GM21423 (cell line): ENCODE measurements around the gene SORCS2.

Source experiments
- ATAC-seq: cut with Tn5 transposase; IDR thresholded peaks from one replicate; pipeline ENCODE4 v1.9.1; 2021; ENCODE audit warnings: mild to moderate bottlenecking, moderate library complexity; ENCODE audit not compliant: unreplicated experiment

The SORCS2 gene

DNA sequence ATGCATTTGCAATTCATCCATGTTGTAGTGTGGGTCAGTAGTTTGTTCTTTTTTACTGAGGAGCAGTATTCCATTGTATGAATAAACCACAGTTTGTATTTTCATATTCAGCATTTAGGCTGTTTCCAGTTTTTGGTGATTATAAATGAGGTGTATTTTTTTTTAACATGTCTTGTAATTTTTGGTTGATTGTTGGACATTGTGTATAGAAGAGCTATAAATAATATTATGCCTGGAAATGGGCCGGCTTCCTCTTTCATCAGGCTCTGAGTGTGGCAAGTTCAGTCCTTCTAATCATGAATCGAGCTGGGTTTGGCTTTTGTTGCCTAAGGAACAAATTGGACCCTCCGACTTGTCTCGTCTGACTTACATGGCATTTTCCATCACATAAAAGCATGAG lies 126.7 kb downstream of the SORCS2 start:
- ATAC-seq: no peak

- ATAC-seq: no peak
These were observed 128.0 kb downstream of the SORCS2 start for GRCh38 chr4:7320206-7320797.

DNA sequence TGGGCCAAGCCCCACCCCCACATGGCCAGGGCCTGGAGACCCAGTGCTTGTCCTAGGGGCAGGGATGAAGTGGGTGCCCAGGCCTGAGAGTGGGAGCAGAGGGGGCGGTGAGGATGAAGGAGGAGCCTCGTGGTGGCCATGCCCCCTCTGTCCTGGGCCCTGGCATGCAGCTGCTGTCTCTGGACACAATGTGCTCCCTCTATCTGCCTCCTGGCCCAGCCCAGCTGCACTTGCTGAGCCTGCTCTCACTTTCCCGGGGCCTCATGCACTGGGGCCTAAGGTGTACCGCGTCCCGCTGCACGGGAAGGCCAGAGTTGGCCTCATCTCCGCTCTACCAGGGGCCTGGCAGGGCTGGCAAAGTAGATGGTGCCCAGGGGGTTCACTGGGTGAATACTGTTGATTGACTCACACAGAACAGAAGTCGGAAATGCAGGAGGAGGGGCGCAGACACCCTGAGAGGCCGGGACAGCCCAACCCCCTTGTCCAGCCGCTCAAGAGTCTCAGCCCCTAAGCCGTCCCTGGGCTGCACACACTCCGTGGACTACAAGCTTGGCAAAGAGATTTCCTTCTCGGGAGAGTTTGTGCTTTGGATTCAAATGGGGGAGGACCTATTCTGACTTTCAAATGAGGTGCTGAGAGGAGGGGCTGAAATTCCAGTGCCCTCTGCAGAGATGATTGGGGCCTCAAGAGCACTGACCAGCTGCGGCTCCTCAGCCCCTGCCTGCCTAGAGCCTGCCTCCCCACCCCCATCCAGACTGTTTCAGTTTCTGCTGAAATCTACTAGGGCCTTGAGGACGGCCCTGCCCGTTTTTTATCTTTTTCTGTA lies 130.0 kb downstream of the SORCS2 start:
- ATAC-seq: no peak

DNA sequence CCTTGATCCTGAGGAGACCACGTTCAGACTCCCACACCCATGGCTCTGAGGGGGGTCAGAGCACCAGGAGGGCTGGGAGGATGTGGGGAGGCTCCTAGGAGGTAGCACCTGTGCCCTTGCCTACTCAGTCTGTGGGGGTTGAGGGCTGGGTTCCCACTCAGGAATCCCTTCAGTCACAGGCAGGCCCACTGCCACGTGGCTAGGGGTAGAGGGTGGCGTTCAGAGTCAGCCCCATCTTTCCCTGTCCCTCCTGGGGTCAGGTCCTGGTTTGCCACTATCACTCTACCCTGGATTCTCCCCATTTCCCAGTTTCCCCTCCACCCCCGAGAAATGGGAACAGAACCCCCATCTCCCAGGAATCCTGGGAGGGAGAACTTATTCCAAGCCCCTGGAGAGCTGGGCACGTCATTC lies 131.1 kb downstream of the SORCS2 start:
- no peak for ATAC-seq

GRCh38 chr4:7323872-7324650 lies 131.7 kb downstream of the SORCS2 start:
- no peak for ATAC-seq

DNA sequence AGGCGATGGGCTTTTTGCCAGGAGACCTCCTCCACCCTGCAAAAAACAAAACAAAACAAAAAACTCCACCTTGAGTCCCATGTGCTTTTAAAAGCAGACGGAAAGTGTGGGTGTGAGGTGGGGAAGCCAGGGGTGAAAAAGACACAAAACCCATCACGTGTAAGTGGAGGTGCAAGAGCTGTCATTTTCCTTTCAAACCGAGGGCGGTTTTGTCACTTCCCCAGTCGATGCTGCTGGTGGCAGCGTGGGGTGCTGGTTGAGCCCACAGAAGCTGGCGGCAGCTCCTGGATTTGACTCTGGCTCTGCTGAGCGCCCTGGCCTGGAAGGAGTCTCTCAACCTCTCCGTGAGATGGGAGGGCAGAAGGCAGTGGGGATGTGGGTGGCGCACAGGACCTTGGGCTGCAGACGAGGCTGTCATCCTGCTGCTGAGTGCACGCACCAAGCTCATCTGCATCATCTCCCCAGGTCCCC lies 132.3 kb downstream of the SORCS2 start:
- no peak for ATAC-seq

- no peak for ATAC-seq
These were observed 133.2 kb downstream of the SORCS2 start for GRCh38 chr4:7325541-7325940.

GRCh38 chr4:7326306-7326692 lies 134.0 kb downstream of the SORCS2 start:
- ATAC-seq: no peak

DNA sequence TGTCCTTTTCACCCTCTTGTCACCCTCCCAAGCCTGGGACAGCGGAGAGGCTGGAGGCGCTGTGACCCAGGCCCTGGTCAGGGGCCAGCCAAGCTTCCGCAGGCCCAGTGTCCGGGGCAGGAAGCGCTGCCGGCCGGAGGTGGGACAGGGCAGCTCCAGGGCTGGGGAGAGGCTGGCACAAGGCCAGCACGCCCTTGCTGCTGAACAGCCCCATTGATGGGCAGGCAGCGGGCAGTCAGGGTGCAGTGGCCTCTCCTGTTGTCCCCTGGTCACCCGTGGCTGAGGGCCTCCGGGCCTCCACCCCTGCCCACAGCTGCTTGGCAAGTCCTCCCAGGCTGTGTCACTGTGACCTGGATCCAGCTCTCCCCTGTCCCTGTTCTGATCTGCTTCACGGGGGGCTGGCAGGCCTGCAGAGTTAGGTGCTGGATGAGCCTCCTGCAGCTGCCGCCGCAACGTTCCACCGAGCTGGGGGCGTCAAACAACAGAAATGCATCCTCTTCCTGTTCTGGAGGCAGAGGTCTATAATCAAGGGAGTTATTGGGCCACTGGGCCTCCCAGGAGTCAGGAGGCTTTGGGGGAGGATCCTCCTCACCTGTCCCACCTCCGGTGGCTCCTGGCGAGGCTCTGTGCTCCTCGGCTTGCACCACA lies 134.5 kb downstream of the SORCS2 start:
- ATAC-seq: no peak

DNA sequence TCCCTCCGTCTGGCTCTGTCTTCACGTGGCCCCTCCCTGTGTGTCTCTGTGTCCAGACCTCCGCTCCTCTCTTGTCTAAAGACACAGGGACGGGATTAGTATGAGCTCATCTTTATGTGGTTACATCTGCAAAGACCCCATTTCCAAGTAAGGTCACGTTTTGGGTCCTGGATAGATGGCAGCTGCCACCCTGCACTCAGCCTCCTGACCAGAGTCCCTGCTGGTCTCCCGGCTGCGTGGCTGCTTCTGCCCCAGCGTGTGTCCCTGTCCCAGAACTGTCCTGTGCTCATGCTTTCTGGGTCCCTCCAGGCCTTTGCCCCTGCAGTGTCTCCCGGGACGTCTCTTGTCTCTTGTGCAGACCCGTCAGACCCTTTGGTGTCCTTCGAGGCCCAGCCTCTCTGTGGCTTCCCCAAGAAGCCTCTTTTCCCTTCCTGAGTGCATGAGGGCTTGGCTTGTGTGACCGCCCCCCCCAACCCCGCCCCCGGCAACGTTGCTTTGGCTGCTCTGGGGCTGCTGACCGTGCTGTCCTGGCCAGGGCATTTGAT lies 135.1 kb downstream of the SORCS2 start:
- ATAC-seq: no peak

DNA sequence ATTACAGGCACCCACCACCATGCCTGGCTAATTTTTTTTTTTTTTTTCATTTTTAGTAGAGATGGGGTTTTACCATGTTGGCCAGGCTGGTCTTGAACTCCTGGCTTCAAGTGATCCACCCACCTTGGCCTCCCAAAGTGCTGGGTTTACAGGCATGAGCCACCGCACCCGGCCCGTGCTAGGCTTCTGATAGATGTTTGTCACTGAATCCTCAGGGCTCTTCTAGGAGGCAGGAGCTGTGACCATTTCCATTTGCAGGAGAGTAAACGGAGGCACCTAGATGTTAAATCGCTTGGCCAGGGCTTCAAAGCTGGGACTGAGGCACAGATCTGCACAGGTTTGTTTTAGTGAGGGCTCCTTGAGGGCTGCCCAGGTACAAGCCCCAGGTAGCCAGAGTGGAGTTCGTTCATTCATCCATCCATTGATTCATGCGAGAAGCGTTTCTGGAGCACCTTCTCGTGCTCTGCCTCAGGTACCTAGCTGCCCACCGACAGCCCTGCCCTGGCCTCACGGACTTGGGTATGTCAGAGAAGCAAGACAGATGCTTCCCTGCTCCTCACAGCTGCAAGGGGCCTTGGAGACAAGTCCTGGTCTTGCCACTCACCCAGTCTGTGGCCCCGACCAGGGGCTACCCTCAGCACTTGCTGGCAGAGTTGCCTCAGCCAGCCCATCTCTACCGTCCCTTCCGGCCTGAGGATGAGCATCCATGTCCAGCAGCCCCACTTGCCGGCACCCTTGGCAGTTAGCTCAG lies 136.0 kb downstream of the SORCS2 start:
- ATAC-seq: no peak

DNA sequence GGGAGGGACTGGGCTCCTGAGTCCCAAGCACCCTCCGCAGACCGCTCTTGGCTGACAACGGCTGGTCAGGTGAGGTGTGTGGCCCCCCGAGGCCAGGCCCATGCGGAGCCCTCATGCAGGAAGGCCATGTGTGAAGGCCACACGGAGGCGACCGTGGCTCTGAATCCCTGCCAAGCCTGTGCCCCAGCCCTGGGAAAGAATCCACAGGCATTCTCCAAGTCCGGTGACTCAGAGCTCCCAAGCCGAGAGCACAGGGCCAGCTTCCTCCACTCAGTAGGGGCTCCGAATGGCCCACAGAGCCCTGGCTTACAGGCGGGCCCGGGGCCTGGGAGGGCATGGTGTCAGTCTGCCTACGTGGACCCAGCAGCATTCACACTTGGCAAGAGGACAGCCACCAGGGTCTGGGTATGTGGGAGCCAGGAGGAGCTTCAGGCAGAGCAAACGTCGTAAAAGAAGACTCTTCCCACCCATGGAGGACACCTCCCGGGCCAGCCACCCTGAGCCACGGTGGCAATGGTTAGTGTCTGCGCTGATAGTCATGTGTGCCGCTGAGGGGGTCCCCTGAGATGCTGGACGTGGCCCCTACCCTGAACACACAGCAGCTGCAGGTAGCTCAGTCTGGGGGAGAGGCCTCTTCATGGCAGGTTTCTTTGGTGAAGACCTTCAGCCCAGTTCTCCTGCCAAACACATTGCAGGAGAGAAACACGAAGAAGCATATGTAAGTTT lies 136.7 kb downstream of the SORCS2 start:
- ATAC-seq: no peak

DNA sequence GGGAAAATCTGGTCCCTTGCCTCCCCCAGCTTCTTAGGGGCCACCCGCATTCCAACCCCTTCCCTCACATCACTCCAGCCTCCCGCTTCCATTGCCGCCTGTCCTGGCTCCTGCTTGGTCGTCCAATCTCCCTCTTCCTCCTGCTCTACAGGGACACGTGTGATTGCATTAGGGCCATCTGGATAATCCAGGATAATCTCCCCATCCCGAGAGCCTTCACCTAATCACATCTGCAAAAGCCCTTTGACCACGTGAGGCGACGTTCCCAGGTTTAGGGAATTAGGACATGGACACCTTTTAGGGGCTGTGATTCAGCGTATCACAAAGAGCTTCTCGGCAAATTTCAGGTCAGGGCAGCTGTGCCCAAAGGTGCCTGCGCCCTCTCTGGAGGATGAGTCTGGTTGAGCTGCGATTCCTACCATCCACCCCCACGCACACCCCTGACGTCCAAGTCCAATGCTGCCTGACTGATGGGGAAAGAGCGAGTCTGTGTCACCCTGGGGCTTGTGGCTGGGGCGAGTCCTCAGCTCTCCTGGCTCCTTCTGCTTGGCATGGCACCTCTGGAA lies 137.8 kb downstream of the SORCS2 start:
- no peak for ATAC-seq

DNA sequence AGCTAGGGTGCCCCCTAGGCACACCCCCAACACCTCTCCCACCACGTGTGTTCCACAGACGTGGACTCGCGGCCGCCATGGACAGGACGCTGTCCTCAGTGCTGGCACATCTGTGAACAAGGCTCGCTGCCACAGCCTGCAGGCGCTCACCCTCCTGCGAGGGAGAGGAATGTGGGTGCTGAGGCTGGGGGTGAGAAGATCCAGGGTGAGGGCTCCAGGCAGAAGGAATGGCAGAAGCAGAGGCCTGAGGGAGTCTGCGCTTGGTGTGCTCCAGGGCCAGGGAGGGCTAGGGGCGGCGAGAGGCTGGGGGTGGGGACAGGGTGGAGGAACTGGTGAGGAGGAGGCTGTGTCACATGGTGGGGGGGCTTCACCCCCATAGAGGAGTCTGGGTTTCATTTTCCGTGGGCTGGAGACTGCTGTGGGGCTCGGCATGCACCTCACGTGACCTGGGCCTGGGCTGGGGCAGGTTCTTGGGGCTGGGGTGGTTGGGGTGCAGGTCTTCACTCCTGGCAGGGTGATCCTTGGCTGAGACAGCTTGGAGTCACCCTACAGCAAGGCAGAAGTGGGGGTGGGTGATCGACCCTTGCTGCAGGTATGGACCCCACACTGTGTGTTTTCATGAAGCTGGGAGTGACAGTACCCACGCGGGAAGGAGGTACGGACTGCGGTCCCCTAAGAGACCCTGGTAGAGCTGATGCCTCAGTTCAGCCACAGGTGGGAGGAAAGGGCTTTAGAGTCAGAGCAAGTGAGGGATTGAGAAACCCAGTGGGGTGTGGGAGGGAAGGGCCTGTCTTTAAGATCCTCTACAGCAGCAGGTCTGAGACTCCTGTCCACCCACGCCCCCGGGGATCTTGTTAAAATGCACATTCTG lies 138.7 kb downstream of the SORCS2 start:
- ATAC-seq: no peak

GRCh38 chr4:7331682-7332000 lies 139.3 kb downstream of the SORCS2 start:
- ATAC-seq: no peak

- no peak for ATAC-seq
These were observed 140.1 kb downstream of the SORCS2 start for GRCh38 chr4:7332216-7333023.

- ATAC-seq: no peak
These were observed 140.9 kb downstream of the SORCS2 start for GRCh38 chr4:7333024-7333780.
